A549 (cell line): Measurements from ENCODE around the gene ANXA2. TPM values are rescaled to one million over a fixed set of nuclear protein-coding genes. Genes with fewer than 3 reads are reported as not detected.

Experiments
- BHLHE40 ChIP-seq: IDR thresholded peaks from 2 replicates; pipeline ENCODE4 v1.6.1; 2012; ENCODE audit warnings: low read depth, low read length, inconsistent platforms
- CBX2 ChIP-seq: fragments of 200-600 bp; sonication (generic); IDR thresholded peaks from 2 replicates; pipeline ENCODE4 v1.6.1; 2016; ENCODE audit warnings: low read depth, mild to moderate bottlenecking, borderline replicate concordance
- CHD2 ChIP-seq: fragments of 150-350 bp; IDR thresholded peaks from 2 replicates; pipeline ENCODE4 v1.6.1; 2014; ENCODE audit warnings: low read length; ENCODE audit not compliant: partially characterized antibody
- EHF ChIP-seq: fragments of 250-450 bp; sonication (Bioruptor Pico); IDR thresholded peaks from 2 replicates; pipeline ENCODE4 v1.5.0; 2020; ENCODE audit warnings: mild to moderate bottlenecking
- HDAC2 ChIP-seq: fragments of 200-600 bp; sonication (generic); IDR thresholded peaks from 2 replicates; pipeline ENCODE4 v1.6.1; 2016
- HES2 ChIP-seq: fragments of >200 bp; sonication (Bioruptor Twin); formaldehyde crosslinking; IDR thresholded peaks from 2 replicates; pipeline ENCODE4 v1.6.1; 2016
- HOXB5 ChIP-seq: fragments of 250-450 bp; sonication (Bioruptor Pico); IDR thresholded peaks from 2 replicates; pipeline ENCODE4 v1.5.0; 2020; ENCODE audit warnings: mild to moderate bottlenecking, moderate library complexity
- KDM1A ChIP-seq: fragments of 200-600 bp; sonication (generic); IDR thresholded peaks from 2 replicates; pipeline ENCODE4 v1.6.1; 2016; ENCODE audit warnings: low read depth, mild to moderate bottlenecking
- MAFK ChIP-seq: fragments of 450-650 bp; IDR thresholded peaks from 2 replicates; pipeline ENCODE4 v1.6.1; 2014; ENCODE audit not compliant: partially characterized antibody
- MAZ ChIP-seq: fragments of 150-350 bp; IDR thresholded peaks from 2 replicates; pipeline ENCODE4 v1.6.1; 2014; ENCODE audit warnings: antibody characterized with exemption, low read depth, low read length, borderline replicate concordance
- MYC ChIP-seq: IDR thresholded peaks from 2 replicates; pipeline ENCODE4 v1.6.1; 2012; ENCODE audit warnings: mild to moderate bottlenecking, inconsistent platforms, low read length, improper control_type of control experiment, borderline replicate concordance
- PHF8 ChIP-seq: fragments of 200-600 bp; sonication (generic); IDR thresholded peaks from 2 replicates; pipeline ENCODE4 v1.6.1; 2016; ENCODE audit warnings: low read depth, mild to moderate bottlenecking, antibody characterized with exemption, moderate library complexity, borderline replicate concordance
- RARB ChIP-seq: fragments of 250-450 bp; sonication (Bioruptor Pico); IDR thresholded peaks from 2 replicates; pipeline ENCODE4 v1.8.0; 2021; ENCODE audit warnings: mild to moderate bottlenecking, moderate library complexity
- RFX5 ChIP-seq: fragments of 450-650 bp; IDR thresholded peaks from 2 replicates; pipeline ENCODE4 v1.7.1; 2014; ENCODE audit warnings: antibody characterized with exemption, mild to moderate bottlenecking, moderate library complexity
- TFCP2L1 ChIP-seq: fragments of 250-450 bp; sonication (Bioruptor Pico); IDR thresholded peaks from 2 replicates; pipeline ENCODE4 v1.5.0; 2021; ENCODE audit warnings: mild to moderate bottlenecking
- ZC3H11A ChIP-seq: fragments of 450-650 bp; IDR thresholded peaks from 2 replicates; pipeline ENCODE4 v1.6.1; 2014; ENCODE audit warnings: antibody characterized with exemption, mild to moderate bottlenecking
- ZFP36 ChIP-seq: fragments of 450-650 bp; IDR thresholded peaks from 2 replicates; pipeline ENCODE4 v1.6.1; 2014; ENCODE audit warnings: borderline replicate concordance; ENCODE audit not compliant: partially characterized antibody
- ZNF302 ChIP-seq: fragments of 250-450 bp; sonication (Bioruptor Pico); IDR thresholded peaks from 2 replicates; pipeline ENCODE4 v1.9.0; 2021; ENCODE audit warnings: inconsistent platforms, mild to moderate bottlenecking, moderate library complexity
- polyA plus RNA-seq, 4 experiments: library from polyadenylated mRNA; depleted of rRNA in 3 of 4; stranded (reverse); fragments of >200 nt; fragmentation: RNase III in 1 of 4; extraction: RNeasy Plus Mini Kit Qiagen cat#74134 plus additional on column Dnase treatment in 1 of 4; gene quantifications; 2 replicates in 3 of 4; 3 replicates in 1 of 4; pipeline ENCODE4 v1.2.3, GENCODE V29; 2011 to 2017
- TF ChIP-seq, protein P1 (sequence below): fragments of 250-450 bp; sonication (Bioruptor Pico); IDR thresholded peaks from 2 replicates; pipeline ENCODE4 v1.5.0; 2021; ENCODE audit warnings: mild to moderate bottlenecking, moderate library complexity, borderline replicate concordance
- TF ChIP-seq, protein P2 (sequence below): IDR thresholded peaks from 2 replicates; pipeline ENCODE4 v1.6.1; 2012
- TF ChIP-seq, protein P3 (sequence below): fragments of 200-600 bp; sonication (generic); IDR thresholded peaks from 2 replicates; pipeline ENCODE4 v1.6.1; 2016; ENCODE audit warnings: antibody characterized with exemption, mild to moderate bottlenecking, moderate library complexity
- TF ChIP-seq, protein P4 (sequence below): fragments of 450-650 bp; IDR thresholded peaks from 2 replicates; pipeline ENCODE4 v1.6.1; 2014; ENCODE audit warnings: antibody characterized with exemption
- TF ChIP-seq, protein P5 (sequence below): fragments of 250-450 bp; sonication (Bioruptor Pico); IDR thresholded peaks from 2 replicates; pipeline ENCODE4 v1.5.0; 2020; ENCODE audit warnings: low read depth, mild to moderate bottlenecking, moderate library complexity

ANXA2 gene
- polyA plus RNA-seq, 2 of the 4 experiments (the other 2 are of a cell fraction): 4,707 to 5,746 TPM

DNA sequence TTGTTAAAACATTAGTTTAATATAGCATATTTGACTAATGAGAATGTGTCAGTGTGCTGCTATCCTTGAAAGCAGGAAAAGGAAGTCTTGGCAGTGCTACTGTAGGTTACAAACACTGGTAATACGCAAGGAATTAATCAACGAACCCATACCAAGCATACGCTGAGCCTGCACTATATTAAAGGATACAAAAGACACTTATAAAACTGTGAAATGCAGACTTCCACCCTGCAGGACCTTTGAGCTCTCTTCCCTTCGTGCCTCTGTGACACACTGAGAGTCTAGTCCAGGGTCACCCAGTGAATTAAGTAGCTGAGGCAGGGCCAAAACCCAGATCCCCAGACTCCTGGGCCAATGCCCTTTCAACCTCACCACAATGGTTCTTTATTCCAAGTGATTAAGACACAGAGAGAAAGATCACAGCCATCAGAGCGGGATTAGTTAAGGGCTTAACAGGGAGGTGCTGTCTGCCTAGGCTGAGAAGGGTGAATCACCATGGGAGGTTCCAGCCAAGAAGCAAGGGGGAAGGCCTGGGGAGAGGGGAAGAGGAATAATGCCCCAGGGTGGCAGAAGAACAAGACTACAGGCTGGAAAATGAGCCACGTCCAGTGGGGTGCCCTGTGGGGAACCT, 6.8 kb downstream of the ANXA2 start (continued):
- no peak for TF ChIP-seq HDAC2
- TF ChIP-seq, protein P1, sequence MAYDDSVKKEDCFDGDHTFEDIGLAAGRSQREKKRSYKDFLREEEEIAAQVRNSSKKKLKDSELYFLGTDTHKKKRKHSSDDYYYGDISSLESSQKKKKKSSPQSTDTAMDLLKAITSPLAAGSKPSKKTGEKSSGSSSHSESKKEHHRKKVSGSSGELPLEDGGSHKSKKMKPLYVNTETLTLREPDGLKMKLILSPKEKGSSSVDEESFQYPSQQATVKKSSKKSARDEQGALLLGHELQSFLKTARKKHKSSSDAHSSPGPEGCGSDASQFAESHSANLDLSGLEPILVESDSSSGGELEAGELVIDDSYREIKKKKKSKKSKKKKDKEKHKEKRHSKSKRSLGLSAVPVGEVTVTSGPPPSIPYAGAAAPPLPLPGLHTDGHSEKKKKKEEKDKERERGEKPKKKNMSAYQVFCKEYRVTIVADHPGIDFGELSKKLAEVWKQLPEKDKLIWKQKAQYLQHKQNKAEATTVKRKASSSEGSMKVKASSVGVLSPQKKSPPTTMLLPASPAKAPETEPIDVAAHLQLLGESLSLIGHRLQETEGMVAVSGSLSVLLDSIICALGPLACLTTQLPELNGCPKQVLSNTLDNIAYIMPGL: no peak
- no peak for TF ChIP-seq ZFP36
- TF ChIP-seq MAZ: no peak
- TF ChIP-seq, protein P2, sequence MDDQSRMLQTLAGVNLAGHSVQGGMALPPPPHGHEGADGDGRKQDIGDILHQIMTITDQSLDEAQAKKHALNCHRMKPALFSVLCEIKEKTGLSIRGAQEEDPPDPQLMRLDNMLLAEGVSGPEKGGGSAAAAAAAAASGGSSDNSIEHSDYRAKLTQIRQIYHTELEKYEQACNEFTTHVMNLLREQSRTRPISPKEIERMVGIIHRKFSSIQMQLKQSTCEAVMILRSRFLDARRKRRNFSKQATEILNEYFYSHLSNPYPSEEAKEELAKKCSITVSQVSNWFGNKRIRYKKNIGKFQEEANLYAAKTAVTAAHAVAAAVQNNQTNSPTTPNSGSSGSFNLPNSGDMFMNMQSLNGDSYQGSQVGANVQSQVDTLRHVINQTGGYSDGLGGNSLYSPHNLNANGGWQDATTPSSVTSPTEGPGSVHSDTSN: 0 out of 2 replicates have a peak, but pooled peaks have one; percentile 31
- TF ChIP-seq CHD2: no peak
- TF ChIP-seq CBX2: no peak
- no peak for TF ChIP-seq ZNF302 (CRISPR knock-in tag)
- no peak for TF ChIP-seq RFX5
- no peak for TF ChIP-seq HOXB5 (CRISPR knock-in tag)
- TF ChIP-seq MAFK: peak; percentile 72
- TF ChIP-seq TFCP2L1 (CRISPR knock-in tag): peak; percentile 34; the same call in 1 of the 2 replicates
- no peak for TF ChIP-seq PHF8
- TF ChIP-seq HES2: no peak
- no peak; the same call in 1 of the 2 replicates for TF ChIP-seq MYC
- TF ChIP-seq, protein P3, sequence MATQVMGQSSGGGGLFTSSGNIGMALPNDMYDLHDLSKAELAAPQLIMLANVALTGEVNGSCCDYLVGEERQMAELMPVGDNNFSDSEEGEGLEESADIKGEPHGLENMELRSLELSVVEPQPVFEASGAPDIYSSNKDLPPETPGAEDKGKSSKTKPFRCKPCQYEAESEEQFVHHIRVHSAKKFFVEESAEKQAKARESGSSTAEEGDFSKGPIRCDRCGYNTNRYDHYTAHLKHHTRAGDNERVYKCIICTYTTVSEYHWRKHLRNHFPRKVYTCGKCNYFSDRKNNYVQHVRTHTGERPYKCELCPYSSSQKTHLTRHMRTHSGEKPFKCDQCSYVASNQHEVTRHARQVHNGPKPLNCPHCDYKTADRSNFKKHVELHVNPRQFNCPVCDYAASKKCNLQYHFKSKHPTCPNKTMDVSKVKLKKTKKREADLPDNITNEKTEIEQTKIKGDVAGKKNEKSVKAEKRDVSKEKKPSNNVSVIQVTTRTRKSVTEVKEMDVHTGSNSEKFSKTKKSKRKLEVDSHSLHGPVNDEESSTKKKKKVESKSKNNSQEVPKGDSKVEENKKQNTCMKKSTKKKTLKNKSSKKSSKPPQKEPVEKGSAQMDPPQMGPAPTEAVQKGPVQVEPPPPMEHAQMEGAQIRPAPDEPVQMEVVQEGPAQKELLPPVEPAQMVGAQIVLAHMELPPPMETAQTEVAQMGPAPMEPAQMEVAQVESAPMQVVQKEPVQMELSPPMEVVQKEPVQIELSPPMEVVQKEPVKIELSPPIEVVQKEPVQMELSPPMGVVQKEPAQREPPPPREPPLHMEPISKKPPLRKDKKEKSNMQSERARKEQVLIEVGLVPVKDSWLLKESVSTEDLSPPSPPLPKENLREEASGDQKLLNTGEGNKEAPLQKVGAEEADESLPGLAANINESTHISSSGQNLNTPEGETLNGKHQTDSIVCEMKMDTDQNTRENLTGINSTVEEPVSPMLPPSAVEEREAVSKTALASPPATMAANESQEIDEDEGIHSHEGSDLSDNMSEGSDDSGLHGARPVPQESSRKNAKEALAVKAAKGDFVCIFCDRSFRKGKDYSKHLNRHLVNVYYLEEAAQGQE: 0 out of 2 replicates have a peak, but pooled peaks have one; percentile 19
- TF ChIP-seq, protein P4, sequence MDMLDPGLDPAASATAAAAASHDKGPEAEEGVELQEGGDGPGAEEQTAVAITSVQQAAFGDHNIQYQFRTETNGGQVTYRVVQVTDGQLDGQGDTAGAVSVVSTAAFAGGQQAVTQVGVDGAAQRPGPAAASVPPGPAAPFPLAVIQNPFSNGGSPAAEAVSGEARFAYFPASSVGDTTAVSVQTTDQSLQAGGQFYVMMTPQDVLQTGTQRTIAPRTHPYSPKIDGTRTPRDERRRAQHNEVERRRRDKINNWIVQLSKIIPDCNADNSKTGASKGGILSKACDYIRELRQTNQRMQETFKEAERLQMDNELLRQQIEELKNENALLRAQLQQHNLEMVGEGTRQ: no peak
- TF ChIP-seq, protein P5, sequence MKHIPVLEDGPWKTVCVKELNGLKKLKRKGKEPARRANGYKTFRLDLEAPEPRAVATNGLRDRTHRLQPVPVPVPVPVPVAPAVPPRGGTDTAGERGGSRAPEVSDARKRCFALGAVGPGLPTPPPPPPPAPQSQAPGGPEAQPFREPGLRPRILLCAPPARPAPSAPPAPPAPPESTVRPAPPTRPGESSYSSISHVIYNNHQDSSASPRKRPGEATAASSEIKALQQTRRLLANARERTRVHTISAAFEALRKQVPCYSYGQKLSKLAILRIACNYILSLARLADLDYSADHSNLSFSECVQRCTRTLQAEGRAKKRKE (CRISPR knock-in tag): 0 out of 2 replicates have a peak, but pooled peaks have one; percentile 20
- TF ChIP-seq BHLHE40: no peak
- no peak for TF ChIP-seq KDM1A
- TF ChIP-seq ZC3H11A: no peak
- TF ChIP-seq RARB (CRISPR knock-in tag): no peak
- no peak for TF ChIP-seq EHF (CRISPR knock-in tag)
